Endothelial cell of umbilical vein (primary cell): ENCODE measurements around the gene PRKAR1B. TPM values are rescaled to one million over a fixed set of nuclear protein-coding genes. Genes with fewer than 3 reads are reported as not detected.

Source experiments
- BruUV-seq: library from RNA; stranded (reverse); fragments of 400-500 nt; replicated peaks from 2 replicates; lab custom pipeline; 2021; lab: Mats Ljungman, UMichigan
- CTCF ChIA-PET: fragments of 300-600, 350-600 bp; sonication (Branson Sonifier 250); formaldehyde crosslinking; loops from one replicate; lab custom pipeline; 2021; ENCODE audit warnings: antibody characterized with exemption, inconsistent platforms; lab: Charles Lee
- POLR2A ChIA-PET: fragments of 300-600, 350-600 bp; sonication (Branson Sonifier 250); formaldehyde crosslinking; loops from one replicate; lab custom pipeline; 2021; ENCODE audit warnings: antibody characterized with exemption, inconsistent platforms; lab: Charles Lee
- DNase-seq: peaks from one replicate; pipeline ENCODE4 v3.0.0-alpha.2; 2011; ENCODE audit warnings: low read depth, low spot score
- FAIRE-seq: peaks from 2 replicates; lab custom pipeline; 2011; peaks lifted over from hg19 to GRCh38; lab: Jason Lieb, UNC
- H2AFZ ChIP-seq: 2 replicates; pipeline ENCODE4 v1.6.0; 2012; ENCODE audit warnings: low read depth, low read length, control low read depth, inconsistent platforms
- H3K27ac ChIP-seq: 2 replicates; pipeline ENCODE4 v1.5.1; 2011; ENCODE audit warnings: low read depth, mild to moderate bottlenecking, control low read depth, low read length, moderate library complexity; ENCODE audit not compliant: insufficient read depth
- H3K27me3 ChIP-seq, 2 experiments: 2 replicates each; pipeline versions ENCODE4 v1.6.0 to v1.6.1; 2011; ENCODE audit warnings: low read length in 2 of 2, mixed read lengths in 1 of 2; ENCODE audit not compliant: control insufficient read depth in 2 of 2, insufficient read depth in 2 of 2
- H3K36me3 ChIP-seq, 2 experiments: 2 replicates in 1 of 2; 3 replicates in 1 of 2; pipeline ENCODE4 v1.5.1; 2011; ENCODE audit warnings: low read length in 2 of 2, mild to moderate bottlenecking in 1 of 2, moderate library complexity in 1 of 2; ENCODE audit not compliant: control insufficient read depth in 2 of 2, insufficient read depth in 2 of 2; ENCODE audit errors: extremely low read depth in 1 of 2
- H3K4me1 ChIP-seq: 3 replicates; pipeline ENCODE4 v1.5.1; 2011; ENCODE audit warnings: mild to moderate bottlenecking, low read length; ENCODE audit not compliant: control insufficient read depth, insufficient read depth; ENCODE audit errors: extremely low read depth
- H3K4me2 ChIP-seq: 2 replicates; pipeline ENCODE4 v1.6.1; 2011; ENCODE audit warnings: low read length, control low read depth, mixed read lengths; ENCODE audit not compliant: insufficient read depth
- H3K4me3 ChIP-seq, 3 experiments: fragments of 200-600 bp in 1 of 3; sonication (generic), shearing (Covaris generic) in 1 of 3; replicated peaks in 1 of 3; 2 replicates each; pipeline ENCODE4 v1.5.1; 2011 to 2016; ENCODE audit warnings: control low read depth in 3 of 3, low read length in 3 of 3, mild to moderate bottlenecking in 2 of 3, inconsistent platforms in 1 of 3, low read depth in 1 of 3, moderate library complexity in 1 of 3; ENCODE audit not compliant: insufficient read depth in 1 of 3
- H3K79me2 ChIP-seq: 2 replicates; pipeline ENCODE4 v1.6.0; 2012; ENCODE audit warnings: low read length, inconsistent platforms; ENCODE audit not compliant: control insufficient read depth, insufficient read depth
- H3K9ac ChIP-seq: replicated peaks from 2 replicates; pipeline ENCODE3; 2011; ENCODE audit warnings: low read length, control low read depth; ENCODE audit not compliant: insufficient read depth; ENCODE audit errors: extremely low read depth
- H3K9me1 ChIP-seq: replicated peaks from 3 replicates; pipeline ENCODE4 v1.6.0; 2011; ENCODE audit warnings: mild to moderate bottlenecking, low read length; ENCODE audit not compliant: control insufficient read depth, insufficient read depth; ENCODE audit errors: extremely low read depth
- H3K9me3 ChIP-seq: replicated peaks from 2 replicates; pipeline ENCODE4 v1.5.1; 2012; ENCODE audit warnings: low read length, inconsistent platforms; ENCODE audit not compliant: control insufficient read depth, insufficient read depth
- H4K20me1 ChIP-seq: replicated peaks from 2 replicates; pipeline ENCODE3; 2011; ENCODE audit warnings: mild to moderate bottlenecking, low read length; ENCODE audit not compliant: control insufficient read depth, insufficient read depth; ENCODE audit errors: extremely low read depth
- EZH2 ChIP-seq: IDR thresholded peaks from 2 replicates; pipeline ENCODE4 v1.6.1; 2012; ENCODE audit warnings: borderline replicate concordance, low read depth, mild to moderate bottlenecking, moderate library complexity, low read length, inconsistent platforms; ENCODE audit not compliant: severe bottlenecking
- FOS ChIP-seq: IDR thresholded peaks from 2 replicates; pipeline ENCODE4 v1.6.1; 2011; ENCODE audit warnings: mild to moderate bottlenecking, low read length, moderate library complexity, borderline replicate concordance; ENCODE audit not compliant: insufficient read depth
- GATA2 ChIP-seq: IDR thresholded peaks from 2 replicates; pipeline ENCODE4 v1.7.0; 2011; ENCODE audit warnings: low read depth, mild to moderate bottlenecking, moderate library complexity, mixed read lengths, low read length; ENCODE audit not compliant: insufficient read length, insufficient read depth
- JUN ChIP-seq: IDR thresholded peaks from 2 replicates; pipeline ENCODE4 v1.6.1; 2011; ENCODE audit warnings: borderline replicate concordance, low read depth; ENCODE audit not compliant: insufficient read length, insufficient read depth
- MAX ChIP-seq: IDR thresholded peaks from 2 replicates; pipeline ENCODE4 v1.6.1; 2011; ENCODE audit not compliant: insufficient read depth, insufficient read length
- MYC ChIP-seq: IDR thresholded peaks from one replicate; pipeline ENCODE4 v1.6.1; 2011; ENCODE audit warnings: mild to moderate bottlenecking, low read depth, low read length
- POLR2A ChIP-seq: IDR thresholded peaks from 2 replicates; pipeline ENCODE4 v1.6.1; 2012; ENCODE audit warnings: low read depth, mild to moderate bottlenecking, control low read depth, low read length
- POLR2AphosphoS5 ChIP-seq: IDR thresholded peaks from 2 replicates; pipeline ENCODE4 v1.6.1; 2012; ENCODE audit warnings: low read depth, mild to moderate bottlenecking, control low read depth, low read length, moderate library complexity; ENCODE audit not compliant: insufficient read depth
- dilution Hi-C: fragments of 300-500 bp; cut with MboI; formaldehyde crosslinking; loops from one replicate; pipeline ENCODE4 v1.15.0; 2019; ENCODE audit warnings: low sequenced_read_pairs; ENCODE audit not compliant: extremely low pct_ligation_motif_present
- intact Hi-C: fragments of 100-400 bp; cut with micrococcal nuclease; formaldehyde crosslinking; loops from one replicate; pipeline ENCODE4 v1.10.0; 2022
- polyA plus RNA-seq, 4 experiments: library from polyadenylated mRNA; depleted of rRNA in 3 of 4; stranded (reverse) in 3 of 4; unstranded in 1 of 4; fragments of >200 nt; gene quantifications; 2 replicates each; pipeline versions ENCODE4 v1.2.1 to v1.2.3, GENCODE V29; 2011 to 2012; ENCODE audit warnings: missing spikeins in 1 of 4
- total RNA-seq: library from RNA; stranded (reverse); gene quantifications from 2 replicates; pipeline ENCODE4 v1.2.3, GENCODE V29; 2021
- TF ChIP-seq, protein P1 (sequence below), 2 donors: IDR thresholded peaks; 1 replicate in 1 of 2; 2 replicates in 1 of 2; pipeline ENCODE4 v1.5.1; 2011; ENCODE audit warnings: low read length in 2 of 2, mild to moderate bottlenecking in 2 of 2, moderate library complexity in 2 of 2, control low read depth in 1 of 2, inconsistent platforms in 1 of 2, low read depth in 1 of 2; ENCODE audit not compliant: insufficient read depth in 1 of 2; ENCODE audit errors: extremely low read depth in 1 of 2

The PRKAR1B gene
- total and polyA plus RNA-seq, 2 donors (not counting 3 experiments of a cell fraction or from before 2014, with no cell fraction given), result 15.4 to 29.2 TPM

GRCh38 chr7:631291-631711 is 95.8 kb downstream of the PRKAR1B start:
- FAIRE-seq (no peak), DNase-seq (no peak)
- Histone ChIP-seq H3K9me1 (no peaks in the 10 kb centered on the region), H2AFZ (no peak overlapping the region), H3K9ac (no peak overlapping the region), H3K27ac (no peak overlapping the region), H4K20me1 (no peaks in the 10 kb centered on the region), H3K9me3 (no peaks in the 10 kb centered on the region), H3K4me1 (no peaks in the 10 kb centered on the region), H3K79me2 (no peaks in the 10 kb centered on the region), H3K36me3 (no peaks in the 10 kb centered on the region), H3K4me2 (no peak overlapping the region), H3K4me3 (no peak overlapping the region), H3K27me3 (no peaks in the 10 kb centered on the region)
- TF ChIP-seq, protein P1, sequence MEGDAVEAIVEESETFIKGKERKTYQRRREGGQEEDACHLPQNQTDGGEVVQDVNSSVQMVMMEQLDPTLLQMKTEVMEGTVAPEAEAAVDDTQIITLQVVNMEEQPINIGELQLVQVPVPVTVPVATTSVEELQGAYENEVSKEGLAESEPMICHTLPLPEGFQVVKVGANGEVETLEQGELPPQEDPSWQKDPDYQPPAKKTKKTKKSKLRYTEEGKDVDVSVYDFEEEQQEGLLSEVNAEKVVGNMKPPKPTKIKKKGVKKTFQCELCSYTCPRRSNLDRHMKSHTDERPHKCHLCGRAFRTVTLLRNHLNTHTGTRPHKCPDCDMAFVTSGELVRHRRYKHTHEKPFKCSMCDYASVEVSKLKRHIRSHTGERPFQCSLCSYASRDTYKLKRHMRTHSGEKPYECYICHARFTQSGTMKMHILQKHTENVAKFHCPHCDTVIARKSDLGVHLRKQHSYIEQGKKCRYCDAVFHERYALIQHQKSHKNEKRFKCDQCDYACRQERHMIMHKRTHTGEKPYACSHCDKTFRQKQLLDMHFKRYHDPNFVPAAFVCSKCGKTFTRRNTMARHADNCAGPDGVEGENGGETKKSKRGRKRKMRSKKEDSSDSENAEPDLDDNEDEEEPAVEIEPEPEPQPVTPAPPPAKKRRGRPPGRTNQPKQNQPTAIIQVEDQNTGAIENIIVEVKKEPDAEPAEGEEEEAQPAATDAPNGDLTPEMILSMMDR (IDR thresholded peaks at IDR 0.05; ENCODE audit: extremely low read depth in 1 of 2, insufficient read depth in 1 of 2, low read depth in 1 of 2, low read length in 2 of 2), result no peak
- no TSS peak for BruUV-seq
- ChIA-PET POLR2A (no interaction called here), CTCF (no interaction called here)
- intact Hi-C loops (loop anchor here (10.0 kb wide), 1 partner anchor 144 kb away; no protein-coding TSS in a partner anchor), dilution Hi-C loops (no loop called here)

- no peak overlapping the region for H3K4me3 ChIP-seq
- H3K27ac ChIP-seq, result no peak overlapping the region
- no peak overlapping the region for H2AFZ ChIP-seq
- DNase-seq (no peak), FAIRE-seq (no peak)
- TF ChIP-seq JUN, result no peak
- TF ChIP-seq FOS, result no peak
- TF ChIP-seq MYC, result no peak
- TF ChIP-seq EZH2, result no peak
- no peak for TF ChIP-seq POLR2AphosphoS5
- no peak for TF ChIP-seq POLR2A
- TF ChIP-seq MAX, result no peak
- no peak for TF ChIP-seq GATA2
- TF ChIP-seq, protein P1 (IDR thresholded peaks at IDR 0.05; ENCODE audit: extremely low read depth in 1 of 2, insufficient read depth in 1 of 2, low read depth in 1 of 2, low read length in 2 of 2), result no peak
- H3K4me1 ChIP-seq, result no peaks in the 10 kb centered on the region
- H3K9ac ChIP-seq, result no peak overlapping the region
- H3K79me2 ChIP-seq, result no peaks in the 10 kb centered on the region
- no peaks in the 10 kb centered on the region for H3K9me3 ChIP-seq
- dilution Hi-C loops, result no loop called here
- ChIA-PET CTCF (interaction anchor here (0.9 kb wide), 1 partner anchor 297 kb away, joined by 3 read pairs; no protein-coding TSS in a partner anchor), POLR2A (no interaction called here)
- no peaks in the 10 kb centered on the region for H3K9me1 ChIP-seq
- H4K20me1 ChIP-seq, result no peaks in the 10 kb centered on the region
- BruUV-seq, result no TSS peak
- H3K4me2 ChIP-seq, result no peak overlapping the region
- H3K36me3 ChIP-seq, result no peaks in the 10 kb centered on the region
- H3K27me3 ChIP-seq, result no peaks in the 10 kb centered on the region
- intact Hi-C loops, result loop anchor here (10.0 kb wide), 1 partner anchor 144 kb away; no protein-coding TSS in a partner anchor
Measured at GRCh38 chr7:630539-630938, 96.5 kb downstream of the PRKAR1B start.
